ENCODE data around the gene KIAA1217.

GRCh38 chr10:24299578-24300260, 90.8 kb downstream of the KIAA1217 start:
- no peak for TF ChIP-seq CTCF (conservative IDR thresholded peaks at IDR 0.05)
- TF ChIP-seq ZFX (IDR thresholded peaks at IDR 0.05), result no peak
